ENCODE data around the gene PJA1. TPM values are rescaled to one million over a fixed set of nuclear protein-coding genes. Genes with fewer than 3 reads are reported as not detected.

PJA1 gene
- total RNA-seq, 1 experiment from 2014 or later = 43.1 TPM

- TF ChIP-seq ZNF263 (CRISPR knock-in tag; IDR thresholded peaks at IDR 0.05; ENCODE audit: low read depth) = no peak
- no peak for TF ChIP-seq PRDM15 (CRISPR knock-in tag; IDR thresholded peaks at IDR 0.05)
- no peak for TF ChIP-seq AR (CRISPR knock-in tag; IDR thresholded peaks at IDR 0.05)
- TF ChIP-seq IRF1 (CRISPR knock-in tag; IDR thresholded peaks at IDR 0.05) = no peak
- TF ChIP-seq NFATC4 (CRISPR knock-in tag; IDR thresholded peaks at IDR 0.05) = no peak
- TF ChIP-seq ZNF219 (CRISPR knock-in tag; IDR thresholded peaks at IDR 0.05; ENCODE audit: borderline replicate concordance) = no peak
- TF ChIP-seq OVOL2 (CRISPR knock-in tag; IDR thresholded peaks at IDR 0.05; ENCODE audit: borderline replicate concordance) = no peak
- no peak for TF ChIP-seq GTF2I (CRISPR knock-in tag; conservative IDR thresholded peaks at IDR 0.05)
- TF ChIP-seq CREM (CRISPR knock-in tag; IDR thresholded peaks at IDR 0.05) = no peak
- TF ChIP-seq ZSCAN18 (CRISPR knock-in tag; IDR thresholded peaks at IDR 0.05) = no peak
- TF ChIP-seq FOXP1 (CRISPR knock-in tag; IDR thresholded peaks at IDR 0.05; ENCODE audit: borderline replicate concordance) = no peak
- TF ChIP-seq ZNF281 (CRISPR knock-in tag; IDR thresholded peaks at IDR 0.05) = no peak
- TF ChIP-seq AFF4 (CRISPR knock-in tag; IDR thresholded peaks at IDR 0.05; ENCODE audit: borderline replicate concordance) = no peak
- peaks cover 25% of the 10 kb centered on the region for H3K27me3 Mint-ChIP-seq (ENCODE audit: low read depth)
- H3K36me3 Mint-ChIP-seq = no peaks in the 10 kb centered on the region
- ChIA-PET CTCF (interaction anchor here (0.5 to 2.8 kb wide), 22 partner anchors 10 to 306 kb away, joined by 3 to 27 read pairs (median 4); partner anchors contain the start of genes EFNB1 and PJA1), POLR2A (no interaction called here)
- H3K4me3 Mint-ChIP-seq = no peak overlapping the region; the same call in 1 of the 2 replicates
- peak overlapping the region; percentile 67; the same call in 1 of the 2 replicates for H3K27ac Mint-ChIP-seq
- DNase-seq (ENCODE audit: low spot score) (peak; percentile 63), ATAC-seq (peak; percentile 80)
- peaks cover 68% of the 10 kb centered on the region for H3K4me1 Mint-ChIP-seq
- H3K9me3 Mint-ChIP-seq = no peaks in the 10 kb centered on the region
Measured at GRCh38 chrX:69133921-69134542, 31.2 kb downstream of the PJA1 start.

Measured in WTC11 (cell line).